Activated CD4-positive, alpha-beta T cell treated with anti-CD3 and anti-CD28 coated beads, Interleukin-2, amount 10 ng/mL, durations not matched to agents 7 days and 5 days (primary cell): ENCODE measurements around the gene SAMHD1. TPM values are rescaled to one million over a fixed set of nuclear protein-coding genes. Genes with fewer than 3 reads are reported as not detected.
"Not testable (repeated sequence)": the region's sequence is repeated elsewhere in the genome, so short reads cannot be mapped to it uniquely, and the experiment has no call there.

ENCODE experiments used
- CTCF ChIA-PET: fragments of 350-600 bp; sonication (Branson Sonifier 250); formaldehyde crosslinking; loops from one replicate; lab custom pipeline; 2021; ENCODE audit warnings: antibody characterized with exemption; lab: Charles Lee
- POLR2A ChIA-PET: fragments of 350-600 bp; sonication (Branson Sonifier 250); formaldehyde crosslinking; loops from one replicate; lab custom pipeline; 2021; ENCODE audit warnings: antibody characterized with exemption; lab: Charles Lee
- DNase-seq: peaks from one replicate; pipeline ENCODE4 v3.0.0-alpha.2; 2020
- H3K27ac Mint-ChIP-seq: one replicate; pipeline ENCODE4 v1.8.0; 2021; ENCODE audit warnings: mild to moderate bottlenecking, moderate library complexity, mixed read lengths
- H3K27me3 Mint-ChIP-seq: one replicate; pipeline ENCODE4 v1.8.0; 2021; ENCODE audit warnings: mixed read lengths
- H3K36me3 Mint-ChIP-seq: one replicate; pipeline ENCODE4 v1.8.0; 2021; ENCODE audit warnings: low read depth, mixed read lengths
- H3K4me1 Mint-ChIP-seq: one replicate; pipeline ENCODE4 v1.8.0; 2021; ENCODE audit warnings: mixed read lengths
- H3K4me3 Mint-ChIP-seq: one replicate; pipeline ENCODE4 v1.8.0; 2021; ENCODE audit warnings: mild to moderate bottlenecking, moderate library complexity, mixed read lengths
- H3K9me3 Mint-ChIP-seq: one replicate; pipeline ENCODE4 v1.8.0; 2021; ENCODE audit warnings: mixed read lengths
- total RNA-seq, 2 experiments: library from RNA; stranded (reverse); gene quantifications; one replicate each; pipeline ENCODE4 v1.2.3, GENCODE V29; 2021

The SAMHD1 gene
- total RNA-seq, 2 experiments from 2014 or later: 396 to 408 TPM

GRCh38 chr20:36950414-36951197 is 902 bp downstream of the SAMHD1 start:
- Mint-ChIP-seq H3K9me3 (peaks cover 2% of the 10 kb centered on the region), H3K36me3 (peaks cover 46% of the 10 kb centered on the region), H3K4me1 (peaks cover 44% of the 10 kb centered on the region), H3K27me3 (no peaks in the 10 kb centered on the region), H3K27ac (peak overlapping the region; percentile 95), H3K4me3 (peak overlapping the region; percentile 99)
- peak; percentile 52 for DNase-seq
- ChIA-PET POLR2A (interaction anchor here (0.7 to 0.8 kb wide), 2 partner anchors 31 to 93 kb away, joined by 4 to 17 read pairs; no protein-coding TSS in a partner anchor), CTCF (no interaction called here)

GRCh38 chr20:36941401-36941835 is 10.1 kb downstream of the SAMHD1 start:
- Mint-ChIP-seq H3K27me3 (no peaks in the 10 kb centered on the region), H3K36me3 (peaks cover 79% of the 10 kb centered on the region), H3K4me1 (peaks cover 76% of the 10 kb centered on the region), H3K27ac (peak overlapping the region; percentile 33), H3K9me3 (no peaks in the 10 kb centered on the region), H3K4me3 (peak overlapping the region; percentile 42)
- CTCF ChIA-PET: no interaction called here
- no peak for DNase-seq
- POLR2A ChIA-PET: no interaction called here

- H3K9me3 Mint-ChIP-seq: no peaks in the 10 kb centered on the region
- H3K27me3 Mint-ChIP-seq: no peaks in the 10 kb centered on the region
- no peak overlapping the region for H3K27ac Mint-ChIP-seq
- ChIA-PET CTCF (interaction anchor here (0.6 to 0.9 kb wide), 2 partner anchors 43 to 65 kb away, joined by 3 to 4 read pairs; no protein-coding TSS in a partner anchor), POLR2A (no interaction called here)
- DNase-seq: no peak
- peaks cover 69% of the 10 kb centered on the region for H3K36me3 Mint-ChIP-seq
- H3K4me1 Mint-ChIP-seq: peaks cover 59% of the 10 kb centered on the region
- H3K4me3 Mint-ChIP-seq: no peak overlapping the region
These were observed 14.1 kb downstream of the SAMHD1 start for GRCh38 chr20:36937402-36937770.

- POLR2A ChIA-PET, H3K27me3 Mint-ChIP-seq, H3K9me3 Mint-ChIP-seq, H3K27ac Mint-ChIP-seq, H3K4me3 Mint-ChIP-seq, DNase-seq: not testable (repeated sequence)
- CTCF ChIA-PET: interaction anchor here (0.6 to 0.9 kb wide), 3 partner anchors 42 to 121 kb away, joined by 3 to 5 read pairs (median 4); no protein-coding TSS in a partner anchor
- H3K36me3 Mint-ChIP-seq: peaks cover 70% of the 10 kb centered on the region
- peaks cover 59% of the 10 kb centered on the region for H3K4me1 Mint-ChIP-seq
These were observed 14.6 kb downstream of the SAMHD1 start for GRCh38 chr20:36936761-36937401.

GRCh38 chr20:36936341-36936740 is 15.2 kb downstream of the SAMHD1 start:
- no peak for DNase-seq
- no peak overlapping the region for H3K4me3 Mint-ChIP-seq
- peaks cover 58% of the 10 kb centered on the region for H3K4me1 Mint-ChIP-seq
- no peaks in the 10 kb centered on the region for H3K27me3 Mint-ChIP-seq
- ChIA-PET POLR2A (no interaction called here), CTCF (interaction anchor here (0.6 to 0.9 kb wide), 2 partner anchors 42 to 122 kb away, joined by 3 to 5 read pairs; no protein-coding TSS in a partner anchor)
- H3K27ac Mint-ChIP-seq: no peak overlapping the region
- no peaks in the 10 kb centered on the region for H3K9me3 Mint-ChIP-seq
- H3K36me3 Mint-ChIP-seq: peaks cover 68% of the 10 kb centered on the region

GRCh38 chr20:36933571-36933970 is 17.9 kb downstream of the SAMHD1 start:
- H3K27ac Mint-ChIP-seq, H3K27me3 Mint-ChIP-seq, DNase-seq, POLR2A ChIA-PET, H3K9me3 Mint-ChIP-seq, H3K4me3 Mint-ChIP-seq: not testable (repeated sequence)
- CTCF ChIA-PET: interaction anchor here (1.0 to 1.9 kb wide), 3 partner anchors 10 to 13 kb away, joined by 3 to 6 read pairs (median 5); no protein-coding TSS in a partner anchor
- peaks cover 59% of the 10 kb centered on the region for H3K4me1 Mint-ChIP-seq
- peaks cover 73% of the 10 kb centered on the region for H3K36me3 Mint-ChIP-seq

GRCh38 chr20:36932476-36933426 is 18.8 kb downstream of the SAMHD1 start:
- POLR2A ChIA-PET: no interaction called here
- Mint-ChIP-seq H3K9me3 (no peaks in the 10 kb centered on the region), H3K36me3 (peaks cover 77% of the 10 kb centered on the region), H3K4me3 (no peak overlapping the region), H3K4me1 (peaks cover 59% of the 10 kb centered on the region), H3K27me3 (no peaks in the 10 kb centered on the region), H3K27ac (peak overlapping the region; percentile 10)
- CTCF ChIA-PET: interaction anchor here (1.0 to 1.9 kb wide), 3 partner anchors 9 to 12 kb away, joined by 3 to 6 read pairs (median 5); no protein-coding TSS in a partner anchor
- DNase-seq: no peak

GRCh38 chr20:36932067-36932466 is 19.4 kb downstream of the SAMHD1 start:
- DNase-seq, CTCF ChIA-PET, H3K9me3 Mint-ChIP-seq, H3K27me3 Mint-ChIP-seq, H3K4me3 Mint-ChIP-seq, POLR2A ChIA-PET: not testable (repeated sequence)
- Mint-ChIP-seq H3K27ac (peak overlapping the region; percentile 6), H3K4me1 (peaks cover 53% of the 10 kb centered on the region), H3K36me3 (peaks cover 74% of the 10 kb centered on the region)

GRCh38 chr20:36929691-36930090 is 21.8 kb downstream of the SAMHD1 start:
- no peak overlapping the region for H3K4me3 Mint-ChIP-seq
- peak overlapping the region; percentile 86 for H3K27ac Mint-ChIP-seq

GRCh38 chr20:36929290-36929689 is 22.2 kb downstream of the SAMHD1 start:
- H3K4me1 Mint-ChIP-seq: peaks cover 59% of the 10 kb centered on the region
- no peak overlapping the region for H3K4me3 Mint-ChIP-seq
- H3K27ac Mint-ChIP-seq: no peak overlapping the region
- H3K9me3 Mint-ChIP-seq: no peaks in the 10 kb centered on the region
- H3K27me3 Mint-ChIP-seq: no peaks in the 10 kb centered on the region
- no peak for DNase-seq
- H3K36me3 Mint-ChIP-seq: peaks cover 80% of the 10 kb centered on the region
- ChIA-PET CTCF (interaction anchor here (0.7 kb wide), 1 partner anchor 13 kb away, joined by 3 read pairs; no protein-coding TSS in a partner anchor), POLR2A (no interaction called here)

More at GRCh38 chr20:36929691-36930090, 21.8 kb downstream of the SAMHD1 start:
- H3K36me3 Mint-ChIP-seq: peaks cover 78% of the 10 kb centered on the region
- H3K27me3 Mint-ChIP-seq: no peaks in the 10 kb centered on the region
- POLR2A ChIA-PET: interaction anchor here (0.6 kb wide), 1 partner anchor 78 kb away, joined by 3 read pairs; no protein-coding TSS in a partner anchor
- peaks cover 57% of the 10 kb centered on the region for H3K4me1 Mint-ChIP-seq
- no peak for DNase-seq
- no peaks in the 10 kb centered on the region for H3K9me3 Mint-ChIP-seq
- CTCF ChIA-PET: interaction anchor here (0.7 kb wide), 2 partner anchors 13 to 200 kb away, joined by 3 read pairs; no protein-coding TSS in a partner anchor

- no peak for DNase-seq
- H3K4me1 Mint-ChIP-seq: peaks cover 56% of the 10 kb centered on the region
- no peak overlapping the region for H3K27ac Mint-ChIP-seq
- peaks cover 79% of the 10 kb centered on the region for H3K36me3 Mint-ChIP-seq
- H3K4me3 Mint-ChIP-seq: no peak overlapping the region
- no peaks in the 10 kb centered on the region for H3K27me3 Mint-ChIP-seq
- ChIA-PET CTCF (interaction anchor here (1.0 to 1.2 kb wide), 2 partner anchors 16 to 20 kb away, joined by 3 read pairs; no protein-coding TSS in a partner anchor), POLR2A (no interaction called here)
- no peaks in the 10 kb centered on the region for H3K9me3 Mint-ChIP-seq
These were observed 23.8 kb downstream of the SAMHD1 start for GRCh38 chr20:36927704-36928103.
